GM21515 (cell line): ENCODE results near the gene FMN1.

Source experiments
- ATAC-seq: cut with Tn5 transposase; IDR thresholded peaks from one replicate; pipeline ENCODE4 v1.9.1; 2021; ENCODE audit not compliant: unreplicated experiment

The FMN1 gene

GRCh38 chr15:33066584-33066983, 127.9 kb downstream of the FMN1 start:
- ATAC-seq, result no peak

DNA sequence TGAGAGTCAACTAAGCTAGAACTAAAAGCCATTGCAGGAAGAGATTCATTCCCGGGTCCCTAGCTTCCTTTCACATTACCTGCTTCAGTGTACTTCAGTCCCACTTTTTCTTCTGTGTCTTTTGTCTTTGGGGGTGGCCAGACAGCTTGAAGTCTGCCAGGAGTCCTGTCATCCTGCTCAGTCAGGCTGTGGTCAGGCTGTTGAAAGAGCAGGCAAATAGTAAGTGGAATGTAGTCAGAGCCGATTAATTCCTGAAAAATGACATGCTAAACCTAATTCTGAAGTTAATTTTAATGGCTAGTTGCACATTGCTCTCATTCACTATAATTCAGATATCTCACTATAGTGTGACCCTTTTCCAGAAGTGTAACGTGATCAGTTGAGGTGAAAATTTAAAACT, 129.6 kb downstream of the FMN1 start:
- no peak for ATAC-seq

GRCh38 chr15:33059184-33059583, 135.3 kb downstream of the FMN1 start:
- ATAC-seq, result no peak

DNA sequence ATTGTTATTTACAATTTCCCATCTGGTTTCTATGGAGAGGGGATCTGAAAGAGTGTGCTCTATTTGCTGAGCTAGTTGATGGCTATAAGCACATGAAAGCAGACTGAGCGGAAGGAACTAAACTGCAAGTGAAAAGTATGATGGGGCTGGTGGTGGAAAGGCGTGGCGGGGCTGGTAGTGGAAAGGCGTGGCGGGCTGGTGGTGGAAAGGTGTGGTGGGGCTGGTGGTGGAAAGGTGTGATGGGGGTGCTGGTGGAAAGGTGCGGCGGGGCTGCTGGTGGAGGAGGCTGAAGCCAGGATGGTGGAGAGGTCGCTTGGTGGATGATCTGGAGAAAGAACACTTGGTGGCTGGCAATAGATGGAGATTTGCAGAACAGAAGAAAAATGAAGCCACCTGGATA, 136.7 kb downstream of the FMN1 start:
- ATAC-seq, result no peak

DNA sequence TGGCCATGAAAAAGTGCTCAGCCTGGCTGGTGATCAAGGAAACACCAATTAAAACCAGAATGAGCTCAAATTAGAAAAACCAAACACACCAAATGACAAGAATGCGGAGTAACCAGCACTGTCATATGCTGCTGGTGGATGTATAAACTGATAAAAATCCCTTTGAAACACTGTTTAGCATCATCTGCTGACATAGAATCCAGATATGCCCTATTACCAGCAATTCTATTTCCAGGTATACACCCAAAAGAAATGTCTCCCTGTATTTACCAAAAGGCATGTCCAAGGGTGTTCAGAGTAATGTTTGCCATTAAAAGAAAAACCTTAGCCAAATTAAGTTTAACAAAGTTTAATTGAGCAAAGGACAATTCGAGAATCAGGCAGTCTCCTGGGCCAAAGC, 138.6 kb downstream of the FMN1 start:
- ATAC-seq, result no peak

DNA sequence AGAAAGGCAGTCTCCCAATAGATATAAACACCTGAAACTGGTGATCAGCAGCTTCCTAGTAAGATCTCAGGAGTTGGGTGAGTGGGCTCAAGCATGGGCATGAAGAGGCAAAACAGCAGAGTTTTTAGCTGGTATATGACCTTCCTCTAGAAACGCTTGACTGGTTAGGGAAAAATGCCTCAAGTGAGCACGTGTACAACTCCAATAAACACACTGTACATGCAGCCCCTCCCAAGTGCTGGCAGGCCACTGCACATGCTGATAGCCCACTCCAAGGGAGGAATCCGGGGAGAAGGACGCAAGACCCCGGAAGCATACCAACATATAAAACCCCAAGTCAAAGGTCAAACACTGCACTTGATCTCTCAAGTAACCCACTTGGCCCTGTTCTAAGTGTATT, 143.0 kb downstream of the FMN1 start:
- no peak for ATAC-seq

GRCh38 chr15:33048255-33048654, 146.3 kb downstream of the FMN1 start:
- ATAC-seq, result no peak

- ATAC-seq, result no peak
These were observed 147.4 kb downstream of the FMN1 start for GRCh38 chr15:33047077-33047476.

DNA sequence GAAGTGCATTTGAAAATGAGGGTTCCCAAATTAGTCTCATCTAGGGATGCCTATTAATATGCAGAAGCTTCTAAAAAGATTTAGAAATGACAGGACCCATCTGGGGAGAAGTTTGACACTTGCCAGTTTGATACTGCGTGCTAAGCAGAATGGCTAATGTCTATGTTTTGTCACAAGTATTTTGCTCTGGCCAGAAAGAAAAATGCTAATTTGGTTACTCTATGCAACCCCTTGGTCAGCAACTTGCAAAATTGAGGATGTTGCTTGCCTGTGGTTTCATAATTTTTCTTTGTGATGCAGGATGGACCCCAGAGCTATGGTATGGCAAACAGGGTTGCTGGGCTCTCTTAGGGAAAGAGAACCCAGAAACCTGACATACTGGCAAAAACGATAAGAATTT, 148.2 kb downstream of the FMN1 start:
- ATAC-seq, result no peak

- ATAC-seq, result no peak
These were observed 149.3 kb downstream of the FMN1 start for GRCh38 chr15:33045066-33045810.

DNA sequence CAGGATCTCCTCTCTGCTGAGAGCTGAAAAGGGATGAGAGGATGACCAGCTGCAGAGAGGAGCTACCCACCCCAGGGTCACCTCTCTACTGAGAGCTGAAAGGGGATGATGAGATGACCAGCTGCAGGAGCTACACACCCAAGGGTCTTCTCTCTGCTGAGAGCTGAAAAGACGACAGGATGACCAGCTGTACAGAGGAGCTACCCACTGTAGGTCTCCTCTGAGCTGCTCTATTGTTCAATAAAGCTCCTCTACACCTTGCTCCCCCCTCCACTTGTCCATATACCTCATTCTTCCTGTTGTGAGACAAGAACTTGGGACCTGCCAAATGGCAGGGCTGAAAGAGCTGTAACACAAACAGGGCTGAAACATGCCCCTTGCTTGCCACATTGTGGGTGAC, 149.9 kb downstream of the FMN1 start:
- no peak for ATAC-seq

- ATAC-seq, result no peak
These were observed 150.9 kb downstream of the FMN1 start for GRCh38 chr15:33043636-33044035.

DNA sequence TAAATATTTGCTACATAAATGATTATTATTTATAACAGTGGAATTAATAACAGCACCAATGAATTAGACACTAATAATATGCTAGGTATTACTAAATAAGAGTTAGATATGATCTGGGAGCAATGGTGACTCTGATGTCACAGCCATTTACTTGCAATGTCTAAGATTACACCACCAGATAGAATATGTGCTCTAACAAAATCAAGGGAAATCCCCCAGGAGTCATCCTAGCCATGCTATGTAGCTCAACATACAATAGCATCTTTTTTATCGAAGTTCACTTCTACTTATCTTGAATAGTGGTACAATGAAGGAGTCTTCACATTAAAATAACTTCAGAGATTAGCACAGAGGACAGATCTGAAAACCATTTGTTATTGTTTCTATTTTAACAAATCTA, 154.0 kb downstream of the FMN1 start:
- no peak for ATAC-seq

DNA sequence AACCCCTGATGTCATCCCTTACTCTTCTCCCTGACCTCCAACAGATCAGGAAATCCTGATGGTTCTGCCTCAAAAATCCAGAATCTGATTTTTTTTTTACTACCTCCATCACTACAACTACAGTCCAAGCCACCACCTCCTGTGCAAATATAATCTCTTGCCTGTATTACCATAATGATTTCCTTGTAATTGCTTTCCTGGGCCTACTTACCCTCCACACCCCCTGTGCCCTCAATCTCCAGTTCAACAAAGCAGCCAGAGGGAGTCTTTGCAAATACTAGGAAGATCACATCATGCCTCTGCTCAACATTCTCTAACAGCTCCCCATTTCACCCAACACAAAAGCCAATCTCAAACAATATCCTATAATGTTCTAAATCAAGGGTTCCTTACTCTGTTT, 159.9 kb downstream of the FMN1 start:
- ATAC-seq, result no peak

- ATAC-seq, result no peak
These were observed 162.5 kb downstream of the FMN1 start for GRCh38 chr15:33032053-33032452.

DNA sequence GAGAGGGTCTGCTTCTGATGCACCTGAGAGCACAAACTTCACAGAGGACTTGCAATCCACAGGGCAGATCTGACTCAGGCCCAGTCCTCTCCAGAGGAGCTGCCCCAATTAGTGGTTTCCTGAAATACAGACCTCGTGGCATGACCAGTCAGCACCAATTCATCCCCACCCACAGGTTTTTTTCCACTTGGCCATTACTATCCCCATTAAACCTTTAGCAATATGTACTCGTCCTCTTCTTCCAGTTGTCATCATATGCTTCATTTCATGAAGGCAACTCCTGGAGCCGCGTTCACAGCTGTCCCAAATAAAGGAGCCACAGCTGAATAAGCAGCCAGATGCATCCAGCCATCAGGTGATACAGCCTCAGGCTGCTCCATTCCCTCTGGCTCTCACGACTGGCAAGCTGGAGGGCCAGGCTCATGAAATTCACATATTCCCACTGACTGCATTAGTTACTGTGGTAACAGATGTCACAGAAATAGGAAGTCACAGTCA, 163.1 kb downstream of the FMN1 start:
- ATAC-seq, result no peak

DNA sequence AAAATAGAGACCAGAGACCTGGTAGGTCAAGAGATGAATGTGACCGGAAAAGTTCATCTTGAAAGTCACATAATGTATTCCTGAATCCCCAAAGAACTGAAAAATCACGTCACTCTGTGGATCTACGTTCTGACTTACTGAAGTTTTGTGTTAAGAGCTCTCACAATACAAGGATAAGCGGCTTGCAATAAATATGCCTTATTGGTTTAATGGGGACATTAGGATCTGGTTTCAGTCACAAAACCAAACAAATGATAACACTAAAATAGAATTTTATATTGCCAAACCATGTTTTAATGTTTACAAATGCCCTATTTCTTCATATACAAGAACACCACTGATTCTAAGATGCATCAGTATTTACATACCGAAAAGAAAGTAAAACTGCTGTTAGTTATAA, 164.2 kb downstream of the FMN1 start:
- ATAC-seq, result no peak

DNA sequence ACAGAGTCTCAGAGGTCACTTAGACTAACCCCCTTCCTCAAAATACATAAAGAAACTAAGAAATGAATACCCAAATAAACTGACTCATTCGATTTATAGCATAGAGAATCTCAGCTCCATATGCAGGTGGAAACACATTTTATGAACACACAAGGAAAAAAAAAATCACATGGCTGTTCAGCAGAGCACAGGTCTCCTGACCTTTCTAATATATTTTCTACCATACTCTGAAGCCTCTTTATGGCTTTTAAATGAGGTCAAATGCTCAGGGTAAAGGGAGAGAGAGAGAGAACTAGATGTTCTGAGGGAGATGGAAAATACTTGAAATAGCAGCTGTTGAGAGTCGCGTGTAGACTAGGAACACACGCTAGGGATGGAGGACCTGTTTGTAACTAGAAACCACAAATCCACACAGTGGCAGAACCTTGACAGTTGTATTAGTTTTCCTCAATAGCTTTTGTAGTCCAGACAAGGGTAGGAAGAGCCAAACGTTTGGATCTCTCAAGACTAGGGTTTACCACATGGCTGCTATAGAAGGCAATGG, 165.3 kb downstream of the FMN1 start:
- no peak for ATAC-seq

DNA sequence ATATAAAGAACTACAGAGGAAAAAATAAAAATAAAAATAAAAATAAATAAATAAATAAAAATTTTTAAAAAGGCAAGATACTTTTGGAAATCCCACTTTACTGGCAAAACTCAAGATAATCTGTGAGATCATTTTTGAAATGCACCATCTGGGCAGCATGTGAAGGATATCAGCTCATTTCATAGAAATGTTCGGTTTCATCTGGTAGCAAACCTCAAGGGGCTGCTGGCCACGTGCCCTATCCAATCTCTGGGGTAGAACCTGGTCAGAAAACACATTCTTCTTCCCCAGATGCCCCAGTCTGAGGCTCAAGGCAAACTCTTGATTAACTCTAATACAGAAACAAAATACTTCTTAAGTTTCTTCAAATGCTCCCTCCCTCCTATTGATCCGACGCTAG, 166.0 kb downstream of the FMN1 start:
- ATAC-seq, result no peak

GRCh38 chr15:33027306-33028035, 167.0 kb downstream of the FMN1 start:
- ATAC-seq, result no peak

- no peak for ATAC-seq
These were observed 167.9 kb downstream of the FMN1 start for GRCh38 chr15:33026614-33027013.

- no peak for ATAC-seq
These were observed 171.9 kb downstream of the FMN1 start for GRCh38 chr15:33022629-33023028.
